Midbrain (tissue), 1 donor: Measurements from ENCODE around the gene CADPS.

Experiments used
- DNase-seq: peaks from one replicate; lab custom pipeline; 2025; lab: John Stamatoyannopoulos, UW

CADPS gene

DNA sequence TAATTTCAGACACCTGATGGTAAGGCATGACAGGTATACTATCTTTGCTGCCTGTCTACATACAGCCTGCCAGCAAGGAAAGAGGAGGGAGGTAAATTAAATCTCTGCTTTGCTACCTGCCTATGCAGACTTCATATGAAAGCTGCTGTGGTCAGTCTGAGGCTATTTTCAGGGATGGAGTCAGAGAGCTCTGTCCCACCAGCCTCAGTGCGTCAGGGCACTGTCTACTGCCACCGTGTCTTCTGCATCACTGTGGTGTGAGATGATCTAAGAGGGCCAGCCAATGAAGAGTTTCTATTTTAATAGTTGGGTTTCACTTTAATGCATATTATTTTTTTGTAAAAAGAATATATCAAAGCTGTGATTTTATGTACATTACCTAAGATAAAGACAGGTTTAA, 125.6 kb downstream of the CADPS start:
- DNase-seq, result no peak

DNA sequence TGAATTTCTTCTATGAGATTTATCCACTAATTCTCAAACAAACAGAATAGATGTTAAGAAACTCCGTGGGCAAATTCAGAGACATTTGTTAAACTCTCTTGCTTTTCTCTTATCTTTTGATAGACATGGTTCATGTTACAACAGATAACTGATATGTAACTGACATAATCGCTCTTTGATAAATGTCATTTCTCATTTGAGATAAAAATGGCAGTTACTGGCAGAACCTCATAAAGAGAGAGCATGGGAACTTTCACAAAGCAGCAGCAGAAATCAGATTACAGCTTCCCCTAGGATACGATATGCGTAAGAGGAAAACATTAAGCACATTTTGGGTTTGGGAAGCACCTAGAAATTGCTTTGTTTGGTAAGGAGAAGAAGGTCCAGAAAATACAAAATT, 126.1 kb downstream of the CADPS start:
- no peak for DNase-seq

DNA sequence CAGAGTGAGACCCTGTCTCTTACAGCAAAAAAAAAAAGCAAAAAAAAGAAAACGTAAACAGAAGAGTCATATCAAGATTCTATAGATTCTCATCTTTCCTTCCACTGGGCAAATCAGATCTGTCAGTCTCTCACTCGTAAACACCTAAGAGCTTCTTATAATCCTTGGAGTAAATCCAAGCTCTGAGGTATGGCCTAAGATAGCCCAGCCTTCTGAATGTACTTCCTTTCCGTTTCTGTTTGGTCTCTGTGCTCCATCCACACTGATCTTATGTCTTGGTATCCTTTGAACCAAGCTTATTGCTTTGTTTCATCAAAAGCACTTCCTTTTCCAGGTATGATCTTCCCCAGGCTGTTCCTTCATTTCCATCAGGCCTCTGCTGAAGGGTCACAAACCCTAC, 137.8 kb downstream of the CADPS start:
- no peak for DNase-seq

DNA sequence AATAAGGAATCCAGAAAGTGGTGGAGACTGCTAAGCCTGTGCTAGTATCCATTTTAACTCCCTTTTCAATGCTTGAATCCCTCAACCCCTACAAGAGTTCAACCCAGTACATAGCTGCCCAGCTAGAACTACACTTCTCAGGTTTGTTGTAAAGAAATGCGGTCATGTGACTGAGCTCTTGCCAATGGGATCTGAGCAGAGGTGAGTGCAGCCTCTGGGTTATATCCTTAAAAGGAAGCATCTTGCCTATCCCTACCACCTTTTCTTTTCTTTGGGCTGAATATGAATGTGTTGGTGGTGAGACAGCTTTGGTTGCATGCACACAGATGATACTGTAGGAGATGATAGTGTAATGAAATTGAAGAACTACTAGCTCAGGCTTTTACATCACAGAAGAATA, 139.7 kb downstream of the CADPS start:
- no peak for DNase-seq

DNA sequence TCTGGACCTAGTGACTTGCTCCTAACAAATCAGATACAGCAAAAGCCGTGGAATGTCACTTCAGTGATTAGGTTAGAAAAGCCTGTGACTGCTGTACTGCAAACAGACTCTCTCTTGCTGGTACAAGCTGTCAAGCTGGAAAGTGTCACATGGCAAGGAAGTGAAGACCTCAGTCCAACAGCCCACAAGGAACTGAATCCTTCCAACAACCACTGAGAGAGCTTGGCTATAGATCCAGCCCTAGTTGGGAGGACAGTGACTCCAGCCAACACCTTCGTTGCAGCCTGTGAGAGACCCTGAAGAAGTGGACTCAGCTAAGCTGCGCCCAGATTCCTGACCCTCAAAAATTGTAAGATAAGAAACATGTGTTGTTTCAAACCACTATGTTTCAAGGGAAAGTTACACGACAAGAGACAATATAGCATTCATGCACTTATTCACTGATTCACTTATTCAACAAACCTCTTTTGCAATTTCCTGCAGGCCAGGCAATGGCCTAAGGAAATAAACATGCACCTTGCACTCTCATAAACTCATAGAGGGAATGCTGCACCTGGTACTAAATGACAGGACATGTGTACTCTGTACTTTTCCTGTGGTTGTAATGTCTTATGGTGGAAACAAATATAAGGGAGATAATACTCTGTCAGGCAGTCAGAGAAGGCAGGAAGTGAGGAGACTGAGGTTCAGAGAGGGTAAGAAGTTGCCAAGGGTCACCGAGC, 142.9 kb downstream of the CADPS start:
- DNase-seq, result no peak

DNA sequence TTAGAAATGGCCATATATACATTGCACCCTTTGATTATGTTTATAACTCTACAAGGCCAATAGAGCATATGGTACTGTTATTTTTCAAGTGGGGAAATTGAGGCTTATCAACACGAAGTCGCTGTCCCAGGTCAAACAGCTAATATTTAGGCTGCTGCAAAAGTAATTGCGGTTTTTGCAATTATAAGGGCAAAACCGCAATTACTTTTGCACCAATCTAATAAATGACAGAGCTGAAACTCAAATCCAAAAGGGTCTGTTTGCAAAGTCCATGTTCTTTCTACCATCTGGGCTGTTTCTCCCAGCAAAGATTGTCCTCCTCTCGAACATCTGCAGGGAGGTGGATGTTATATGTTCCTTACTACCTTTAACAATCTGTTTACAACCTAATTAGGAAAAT, 147.2 kb downstream of the CADPS start:
- DNase-seq, result no peak

DNA sequence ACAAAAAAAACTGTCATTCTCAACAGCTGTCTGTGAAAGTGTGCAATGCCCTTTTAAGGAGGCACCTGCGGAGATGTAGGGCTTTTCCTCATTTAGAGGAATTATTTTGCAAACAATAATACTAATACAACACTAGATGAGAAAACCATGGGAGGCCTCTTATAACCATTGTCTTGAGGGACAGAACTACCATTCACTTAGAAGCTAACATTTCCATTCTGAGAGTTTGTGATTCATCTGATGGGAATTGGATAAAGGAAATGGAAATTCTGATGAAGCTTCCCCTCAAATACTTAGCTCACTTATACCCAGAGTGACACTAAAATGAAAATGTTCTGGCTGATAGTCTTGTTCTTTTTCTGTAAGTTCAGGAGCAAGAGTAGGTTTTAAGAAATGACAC, 147.7 kb downstream of the CADPS start:
- no peak for DNase-seq

DNA sequence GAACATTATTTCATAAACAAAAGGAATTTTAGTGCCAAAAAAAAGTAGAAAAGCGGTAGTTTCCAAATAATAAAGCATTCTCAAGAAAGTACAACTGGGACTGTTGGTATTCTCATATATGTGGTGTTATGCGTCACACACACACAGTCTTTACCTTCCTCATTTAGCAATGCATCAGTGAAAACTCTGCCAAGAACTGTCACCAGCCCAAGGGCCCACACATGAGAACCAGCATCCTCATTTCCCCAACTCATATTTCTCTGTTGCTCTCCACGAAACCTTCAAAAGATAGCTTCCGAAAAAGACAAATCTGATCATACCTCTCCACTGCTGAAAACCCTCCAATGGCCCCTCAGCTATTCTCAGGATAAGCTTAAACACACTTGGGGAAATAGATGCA, 150.7 kb downstream of the CADPS start:
- DNase-seq, result no peak

DNA sequence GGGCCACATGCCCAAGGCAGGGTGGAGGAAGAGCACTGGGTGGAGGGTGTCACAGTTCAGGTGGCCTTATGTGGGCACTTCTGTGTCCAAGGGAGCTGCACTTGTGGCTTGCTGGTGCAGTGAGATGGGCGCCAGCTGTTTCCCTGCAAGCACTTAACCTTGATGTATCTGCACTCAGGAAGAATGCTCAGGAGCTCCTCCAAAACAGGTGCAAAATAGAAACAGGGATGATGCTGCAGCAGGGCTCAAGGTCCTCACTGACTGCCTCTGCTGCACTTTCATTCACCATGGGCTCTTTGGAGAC, 151.3 kb downstream of the CADPS start:
- no peak for DNase-seq

DNA sequence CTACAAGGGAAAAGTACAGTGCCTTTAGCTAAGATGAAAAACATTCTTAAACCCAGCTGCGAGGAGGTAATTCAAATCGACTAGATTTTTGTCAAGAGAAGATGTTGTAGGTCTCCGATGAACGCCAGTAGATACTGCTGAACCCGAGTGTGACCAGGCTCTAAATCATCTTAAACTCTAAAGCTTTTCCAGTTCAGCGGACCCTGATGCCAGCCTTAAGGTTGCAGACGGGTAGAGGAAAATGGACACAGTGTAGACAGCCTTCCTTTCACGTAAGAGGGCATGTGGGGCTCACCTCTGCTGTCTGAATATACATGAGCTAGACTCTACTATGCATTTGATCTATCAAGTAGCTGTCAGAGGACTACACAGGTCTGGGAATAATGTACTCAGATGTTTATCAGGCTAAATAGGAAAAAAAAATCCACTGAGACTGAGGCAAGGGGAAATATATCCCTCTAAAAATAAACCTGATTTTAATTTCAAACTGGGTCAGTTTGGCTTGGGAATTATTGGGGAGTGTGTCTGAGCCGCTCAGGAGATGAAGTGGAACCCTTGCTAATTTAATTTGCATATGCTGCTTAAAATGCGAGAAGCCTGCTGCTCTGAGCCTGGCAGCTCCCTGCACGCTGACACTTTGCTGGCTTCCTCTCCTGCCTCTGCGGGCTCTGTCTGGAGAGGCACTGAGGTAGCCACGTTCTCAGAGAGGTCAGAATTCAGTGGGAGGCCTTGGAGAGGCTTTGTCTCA, 151.9 kb downstream of the CADPS start:
- peak; percentile 13 for DNase-seq

DNA sequence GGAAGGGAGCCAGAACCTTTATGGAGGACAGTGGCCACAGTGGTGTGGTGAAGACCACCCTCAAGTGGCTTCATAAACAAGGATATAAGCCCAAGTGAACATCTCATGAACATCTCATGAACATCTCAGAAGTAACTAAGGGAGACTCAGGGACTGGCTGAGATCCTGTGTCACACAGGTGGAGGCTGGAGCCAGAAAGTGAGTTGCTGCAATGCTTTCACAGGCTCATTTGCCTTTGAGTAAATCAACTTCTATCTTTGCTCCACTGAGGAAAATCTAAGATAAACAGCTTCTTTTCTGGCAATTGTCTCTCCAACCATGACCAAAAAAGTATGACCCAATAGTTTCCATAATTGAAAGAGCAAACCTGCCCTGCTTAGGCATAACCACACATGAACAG, 152.9 kb downstream of the CADPS start:
- no peak for DNase-seq

DNA sequence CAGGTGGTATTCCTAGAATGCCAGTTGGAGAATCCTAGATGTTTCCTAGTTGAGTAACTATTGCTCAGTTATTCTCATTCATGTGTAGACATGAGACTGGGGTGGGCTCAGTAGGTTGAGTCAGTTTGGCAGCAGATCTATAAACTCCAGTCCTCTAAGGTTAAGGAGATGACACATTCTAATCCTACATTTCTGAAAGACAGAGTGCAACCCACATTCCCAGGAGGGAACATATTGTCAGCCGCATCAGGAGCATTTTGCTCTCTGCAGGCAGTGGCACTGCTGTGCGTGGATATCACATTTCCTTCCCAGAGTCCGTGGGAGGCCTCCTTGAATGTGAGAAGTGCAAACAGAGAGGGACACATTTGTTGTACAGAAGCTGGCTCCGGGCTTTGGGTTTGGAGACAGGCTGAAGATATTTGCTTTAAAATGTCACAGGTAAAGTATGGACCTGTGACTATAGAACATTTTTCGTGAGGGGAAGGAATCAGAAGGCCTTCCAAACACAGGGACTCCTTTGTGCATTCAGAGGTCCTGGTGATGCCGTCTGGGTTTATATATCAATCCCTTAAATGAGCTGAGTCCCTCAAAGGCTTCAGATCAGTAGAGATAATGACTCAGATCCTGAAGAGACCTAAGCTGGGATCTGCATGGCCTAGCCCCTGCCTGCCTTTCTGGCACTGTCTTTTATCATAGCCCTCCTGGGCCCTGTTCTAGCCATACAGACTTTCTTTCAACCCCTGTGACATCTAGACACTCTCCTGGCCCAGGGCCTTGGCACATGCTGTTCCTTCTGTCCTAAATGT, 156.5 kb downstream of the CADPS start:
- DNase-seq, result no peak

DNA sequence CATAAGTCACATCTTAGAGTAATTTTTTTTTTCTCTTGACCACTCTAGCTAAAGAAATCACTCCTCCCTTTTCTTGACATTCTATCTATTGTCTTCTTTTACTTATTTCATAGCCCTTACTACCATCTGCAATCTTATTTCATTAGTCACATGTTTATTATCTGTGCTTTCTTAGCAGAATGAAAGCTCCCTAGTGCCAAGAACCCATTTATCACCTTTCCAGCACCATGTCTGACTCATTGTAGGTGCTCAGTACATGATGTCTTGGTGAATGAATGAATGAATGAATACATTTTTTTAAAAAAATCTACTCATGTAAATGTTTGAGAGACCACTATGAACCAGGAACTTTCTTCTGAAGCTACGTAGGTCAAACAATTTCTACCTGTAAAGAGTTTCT, 157.2 kb downstream of the CADPS start:
- DNase-seq, result no peak

DNA sequence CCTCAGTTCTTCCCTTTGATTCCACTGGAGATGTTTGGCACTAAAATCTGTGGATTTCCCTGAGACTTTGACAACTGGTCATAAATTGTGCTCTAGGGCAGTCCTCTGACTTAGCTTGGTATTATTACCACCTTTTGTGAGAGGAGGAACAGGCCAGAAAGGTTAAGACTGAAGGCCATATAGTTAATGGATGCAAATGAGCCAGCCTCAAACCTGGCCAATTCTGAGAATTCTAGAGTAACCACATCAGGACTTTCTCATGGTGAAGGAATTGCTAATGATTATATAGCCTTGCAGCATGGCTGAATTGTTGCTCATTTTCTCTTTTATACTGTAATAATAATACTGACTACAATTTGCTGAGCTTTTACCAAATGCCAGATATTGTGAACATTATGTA, 162.5 kb downstream of the CADPS start:
- DNase-seq, result no peak

DNA sequence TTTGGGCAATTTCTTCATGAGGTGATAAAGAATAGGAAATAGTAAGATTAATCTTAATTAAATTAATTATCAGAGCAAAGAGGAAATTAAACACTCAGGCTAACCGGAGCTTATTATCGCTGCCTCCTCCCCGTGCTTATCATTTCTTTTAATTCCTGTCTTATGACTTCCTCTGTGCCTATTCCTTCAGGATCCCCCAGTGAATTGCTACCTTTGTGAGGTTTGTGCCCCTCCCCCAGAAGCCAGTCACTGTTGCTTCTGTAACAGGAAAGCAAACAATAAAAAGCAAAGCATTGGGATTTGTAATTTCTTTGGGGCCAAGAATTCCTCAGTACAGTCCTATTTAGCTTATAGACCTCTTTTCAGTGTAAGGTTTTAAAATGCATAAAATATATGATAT, 164.5 kb downstream of the CADPS start:
- no peak for DNase-seq

DNA sequence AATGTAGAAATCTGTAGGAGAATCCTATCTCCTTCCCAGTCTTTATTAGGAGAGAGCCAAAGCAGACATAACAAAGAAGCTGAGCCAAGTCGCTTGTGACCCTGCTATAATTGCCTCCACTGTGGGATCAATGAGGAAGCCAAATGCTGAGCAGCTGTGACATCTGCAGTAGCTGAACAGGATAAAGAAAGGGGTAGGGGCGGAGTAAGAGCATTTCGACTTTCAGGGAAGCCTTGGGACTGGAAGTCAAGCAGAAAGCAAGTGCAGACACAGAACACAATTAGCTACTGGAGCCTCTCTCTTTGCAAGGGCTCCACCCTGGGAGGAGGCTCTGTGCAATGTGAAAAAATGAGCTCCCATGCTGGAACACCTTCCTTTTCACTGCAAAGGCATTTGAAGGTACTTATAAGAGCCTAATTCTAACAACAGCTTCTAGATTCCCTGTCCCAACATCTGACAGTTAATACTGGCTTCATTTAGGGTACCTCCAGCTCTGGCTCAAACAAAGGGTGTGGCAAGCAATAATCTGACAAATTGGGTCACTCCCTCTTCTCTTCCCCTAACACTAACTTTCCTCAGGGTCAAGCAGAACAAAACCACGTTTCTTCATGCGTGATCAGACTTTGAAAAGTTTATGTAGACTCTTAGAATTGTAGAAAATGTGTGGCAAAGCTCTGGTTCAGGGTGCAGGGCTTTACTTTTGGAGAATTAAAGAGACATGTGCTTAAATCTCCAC, 166.4 kb downstream of the CADPS start:
- DNase-seq, result no peak

DNA sequence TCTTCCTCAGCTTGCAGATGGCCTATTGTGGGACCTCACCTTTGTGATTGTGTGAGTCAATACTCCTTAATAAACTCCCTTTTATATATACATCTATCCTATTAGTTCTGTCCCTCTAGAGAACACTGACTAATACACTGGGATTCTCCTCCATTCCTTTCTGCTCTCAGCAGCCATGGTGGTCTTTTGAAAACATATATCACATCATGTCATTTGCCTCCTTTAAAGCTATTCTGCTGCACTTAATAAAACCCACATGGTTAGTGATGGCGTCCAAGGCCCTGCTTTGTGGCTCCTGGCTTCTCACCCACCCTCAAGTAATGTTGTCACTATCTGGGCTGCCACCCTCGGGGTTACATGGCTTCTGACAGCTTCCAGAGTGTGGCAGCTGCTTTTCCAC, 169.5 kb downstream of the CADPS start:
- DNase-seq, result no peak

DNA sequence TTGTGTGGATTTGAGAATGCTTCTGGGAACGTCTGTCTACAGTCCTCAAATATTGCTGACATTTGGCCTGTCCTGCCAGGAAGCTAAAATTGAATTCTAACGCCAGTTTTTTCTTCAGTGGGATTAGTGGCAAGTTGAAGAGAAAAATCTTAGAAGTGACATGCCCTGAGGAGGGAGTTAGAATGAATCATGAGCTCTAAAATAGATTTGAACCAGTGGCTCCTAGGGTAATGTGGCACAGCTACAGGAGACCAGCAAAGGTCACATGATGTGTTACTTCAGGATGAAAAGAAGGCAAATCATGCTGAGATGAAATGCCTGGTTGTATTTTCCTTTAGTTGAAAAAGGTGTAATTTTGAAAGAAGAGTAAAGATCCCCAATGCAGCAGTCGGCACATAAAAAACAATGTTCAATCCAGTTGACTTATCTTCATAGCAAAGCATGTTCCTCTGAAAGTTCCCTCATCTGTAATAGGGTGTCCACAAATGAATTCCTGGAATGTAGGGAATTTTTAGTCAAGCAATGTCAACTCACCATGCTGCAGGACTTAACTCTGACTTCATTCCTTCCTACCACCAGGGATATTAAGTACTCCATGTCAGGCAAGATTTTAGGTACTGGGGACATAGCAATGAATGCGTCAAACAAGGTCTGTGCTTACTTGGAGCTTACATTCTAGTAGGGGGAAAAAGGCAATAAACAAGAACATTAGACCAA, 171.6 kb downstream of the CADPS start:
- no peak for DNase-seq

DNA sequence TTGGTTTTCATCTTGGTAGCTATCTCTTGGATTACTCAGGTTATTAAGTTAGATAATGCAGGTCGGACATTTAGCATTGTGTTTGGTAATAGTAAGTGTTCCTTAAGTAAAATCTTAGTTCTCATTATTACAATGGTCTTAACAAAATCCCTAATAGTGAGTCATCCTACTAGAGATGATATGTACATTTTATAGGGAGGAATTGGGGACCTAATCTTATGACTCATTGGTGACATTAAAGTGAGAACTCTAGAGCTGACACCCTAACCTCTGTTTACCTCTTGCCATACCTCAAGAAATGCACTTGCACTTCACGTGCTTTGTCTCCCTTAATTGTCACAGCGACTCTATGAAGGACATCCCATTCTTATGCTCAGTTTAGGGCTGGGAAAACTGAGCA, 174.9 kb downstream of the CADPS start:
- DNase-seq, result no peak

DNA sequence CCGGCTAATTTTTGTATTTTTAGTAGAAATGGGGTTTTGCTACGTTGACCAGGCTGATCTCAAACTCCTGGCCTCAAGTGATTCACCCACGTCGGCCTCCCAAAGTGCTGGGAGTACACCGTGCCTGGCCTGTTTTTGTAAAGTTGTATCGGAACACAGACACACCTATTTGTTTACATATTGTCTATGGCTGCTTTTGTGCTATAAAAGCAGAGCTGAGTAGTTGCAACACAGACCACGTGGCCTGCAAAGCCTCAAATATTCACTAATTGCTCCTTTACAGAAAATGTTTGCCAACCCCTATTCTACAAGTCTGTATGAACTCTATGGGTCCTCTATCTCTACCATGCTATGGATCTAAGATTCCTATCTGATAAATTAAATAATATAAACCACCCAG, 175.5 kb downstream of the CADPS start:
- DNase-seq, result no peak

DNA sequence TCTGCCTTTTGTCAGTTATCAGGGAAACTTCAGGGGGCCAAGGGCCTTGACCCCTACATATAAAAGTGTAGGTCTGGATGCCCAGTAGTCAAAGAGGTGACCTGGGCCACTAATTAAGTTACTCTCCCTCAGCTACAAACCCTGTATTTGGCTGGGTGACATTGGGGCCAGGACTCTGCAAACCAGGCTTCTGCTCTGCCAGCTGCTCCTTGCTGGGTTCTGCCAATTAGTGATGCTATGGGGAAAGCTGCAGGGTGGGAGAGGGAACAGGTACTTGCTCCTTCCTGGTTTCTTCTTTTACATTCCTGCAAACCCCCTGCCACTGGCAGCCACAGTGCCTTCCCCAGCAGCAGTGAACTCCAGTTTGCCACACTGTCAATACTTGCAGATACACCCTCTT, 179.2 kb downstream of the CADPS start:
- no peak for DNase-seq

DNA sequence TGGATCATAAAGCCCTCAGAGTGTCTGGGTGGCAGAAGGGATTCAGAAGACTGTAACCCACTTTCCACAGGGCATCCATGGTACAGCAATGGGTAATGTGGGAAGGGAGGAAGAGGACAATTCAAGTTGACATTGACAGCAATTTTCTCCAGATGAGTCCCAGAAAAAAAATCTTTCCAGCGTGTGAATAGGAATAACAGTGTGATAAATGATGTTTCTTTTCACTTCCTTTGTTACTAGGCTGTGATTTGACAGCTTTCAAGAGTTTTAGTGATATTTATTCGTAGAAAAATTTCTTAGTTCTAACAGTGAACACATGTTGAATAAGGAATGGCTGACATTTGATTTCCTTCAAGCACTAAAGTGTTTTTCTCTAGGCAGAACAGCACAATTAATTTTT, 186.4 kb downstream of the CADPS start:
- no peak for DNase-seq
